SK-MEL-5 (cell line): ENCODE results near the gene SPDYE4. TPM values are rescaled to one million over a fixed set of nuclear protein-coding genes. Genes with fewer than 3 reads are reported as not detected.

Experiments
- DNase-seq: peaks from one replicate; pipeline ENCODE4 v3.0.0-alpha.2; 2016; ENCODE audit warnings: low read depth, low spot score
- in situ Hi-C: cut with HindIII; loops from 2 replicates; pipeline ENCODE4 v1.10.0; 2016; ENCODE audit warnings: low sequenced_read_pairs, high pct_unique_total_duplicates, low pct_unique_long_range_greater_than_20kb
- total RNA-seq: library from RNA; depleted of rRNA; stranded (reverse); fragments of >200 nt; shearing (Covaris generic); gene quantifications from 2 replicates; pipeline ENCODE4 v1.2.3, GENCODE V29; 2014

The SPDYE4 gene
- total RNA-seq, 1 experiment from 2014 or later, result not detected

- DNase-seq, result no peak
- in situ Hi-C loops, result no loop called here
These were observed 33.0 kb upstream of the SPDYE4 start for GRCh38 chr17:8791248-8791909.

- no peak for DNase-seq
- in situ Hi-C loops, result no loop called here
These were observed 31.4 kb upstream of the SPDYE4 start for GRCh38 chr17:8789743-8790142.

- in situ Hi-C loops, result no loop called here
- DNase-seq, result no peak
These were observed 30.7 kb upstream of the SPDYE4 start for GRCh38 chr17:8788998-8789397.

GRCh38 chr17:8785547-8786413, 27.4 kb upstream of the SPDYE4 start:
- in situ Hi-C loops, result no loop called here
- peak; percentile 82 for DNase-seq

- no peak for DNase-seq
- in situ Hi-C loops, result no loop called here
These were observed 23.8 kb upstream of the SPDYE4 start for GRCh38 chr17:8782176-8782575.

- in situ Hi-C loops, result no loop called here
- DNase-seq, result no peak
These were observed 23.4 kb upstream of the SPDYE4 start for GRCh38 chr17:8781776-8782175.

GRCh38 chr17:8776881-8777280, 18.5 kb upstream of the SPDYE4 start:
- DNase-seq, result no peak
- in situ Hi-C loops, result no loop called here

GRCh38 chr17:8776248-8776647, 17.9 kb upstream of the SPDYE4 start:
- no peak for DNase-seq
- in situ Hi-C loops, result no loop called here

- no peak for DNase-seq
- in situ Hi-C loops, result no loop called here
These were observed 8.4 kb upstream of the SPDYE4 start for GRCh38 chr17:8766731-8767130.

GRCh38 chr17:8762012-8762411, 3.7 kb upstream of the SPDYE4 start:
- DNase-seq, result no peak
- in situ Hi-C loops, result no loop called here

- in situ Hi-C loops, result no loop called here
- no peak for DNase-seq
These were observed 1.2 kb downstream of the SPDYE4 start for GRCh38 chr17:8757189-8757588.

- DNase-seq, result no peak
- in situ Hi-C loops, result no loop called here
These were observed 2.6 kb downstream of the SPDYE4 start for GRCh38 chr17:8755590-8756255.

GRCh38 chr17:8754890-8755289, 3.5 kb downstream of the SPDYE4 start:
- in situ Hi-C loops, result no loop called here

GRCh38 chr17:8753976-8754440, 4.3 kb downstream of the SPDYE4 start:
- DNase-seq, result peak; percentile 65
- in situ Hi-C loops, result no loop called here

More at GRCh38 chr17:8754890-8755289, 3.5 kb downstream of the SPDYE4 start:
- DNase-seq, result no peak

- no peak for DNase-seq
- in situ Hi-C loops, result no loop called here
These were observed 5.0 kb downstream of the SPDYE4 start for GRCh38 chr17:8753136-8753975.

GRCh38 chr17:8749616-8750015, 8.7 kb downstream of the SPDYE4 start:
- DNase-seq, result no peak
- in situ Hi-C loops, result no loop called here

GRCh38 chr17:8747742-8748141, 10.6 kb downstream of the SPDYE4 start:
- in situ Hi-C loops, result no loop called here
- DNase-seq, result no peak
